ENCODE results near the gene CCDC142. TPM values are rescaled to one million over a fixed set of nuclear protein-coding genes. Genes with fewer than 3 reads are reported as not detected.

The CCDC142 gene
- total RNA-seq, 1 experiment from 2014 or later = 24.2 TPM

GRCh38 chr2:74527741-74528140 lies 44.9 kb upstream of the CCDC142 start:
- TF ChIP-seq TCF7L2 (IDR thresholded peaks at IDR 0.05; ENCODE audit: low read depth, low read length) (no peak), REST (IDR thresholded peaks at IDR 0.05; ENCODE audit: insufficient read depth in 1 of 2, low read depth in 2 of 2, low read length in 1 of 2) (no peak), POLR2AphosphoS5 (IDR thresholded peaks at IDR 0.05; ENCODE audit: low read depth, low read length) (no peak), SIN3A (IDR thresholded peaks at IDR 0.05; ENCODE audit: borderline replicate concordance, insufficient read depth, low read depth, low read length) (no peak), CTCF (IDR thresholded peaks at IDR 0.05) (no peak)
- Histone ChIP-seq H3K9me3 (ENCODE audit: control insufficient read depth, insufficient read depth, low read depth, low read length) (no peaks in the 10 kb centered on the region), H3K4me1 (ENCODE audit: control insufficient read depth, insufficient read depth, low read length) (peaks cover 6% of the 10 kb centered on the region), H3K4me3 (ENCODE audit: low read depth in 2 of 2, low read length in 2 of 2) (no peak overlapping the region), H3K27ac (ENCODE audit: low read length) (no peak overlapping the region), H3K36me3 (ENCODE audit: control insufficient read depth, insufficient read depth, low read length) (peaks cover 3% of the 10 kb centered on the region), H3K27me3 (ENCODE audit: control insufficient read depth, insufficient read depth, low read length) (no peaks in the 10 kb centered on the region)
- no peak for DNase-seq (ENCODE audit: low read depth, low spot score)
- no peak for ATAC-seq
- CTCF ChIA-PET = no interaction called here
- in situ Hi-C loops (cut with HindIII; ENCODE audit: low pct_unique_long_range_greater_than_20kb, low sequenced_read_pairs) = no loop called here
- TSS peak; percentile 92 for BruUV-seq (replicated peaks)
- intact Hi-C loops (cut with micrococcal nuclease; ENCODE audit: unreplicated experiment) = no loop called here
- POLR2A ChIA-PET = no interaction called here

GRCh38 chr2:74526649-74527230 lies 43.9 kb upstream of the CCDC142 start:
- CTCF ChIA-PET = no interaction called here
- DNase-seq (ENCODE audit: low read depth, low spot score) (no peak), ATAC-seq (no peak)
- POLR2A ChIA-PET = no interaction called here
- in situ Hi-C loops (cut with HindIII; ENCODE audit: low pct_unique_long_range_greater_than_20kb, low sequenced_read_pairs) = no loop called here
- Histone ChIP-seq H3K9me3 (ENCODE audit: control insufficient read depth, insufficient read depth, low read depth, low read length) (no peaks in the 10 kb centered on the region), H3K4me3 (ENCODE audit: low read depth in 2 of 2, low read length in 2 of 2) (no peak overlapping the region), H3K36me3 (ENCODE audit: control insufficient read depth, insufficient read depth, low read length) (peaks cover 3% of the 10 kb centered on the region), H3K27ac (ENCODE audit: low read length) (no peak overlapping the region), H3K27me3 (ENCODE audit: control insufficient read depth, insufficient read depth, low read length) (no peaks in the 10 kb centered on the region), H3K4me1 (ENCODE audit: control insufficient read depth, insufficient read depth, low read length) (peaks cover 6% of the 10 kb centered on the region)
- BruUV-seq (replicated peaks) = no TSS peak
- intact Hi-C loops (cut with micrococcal nuclease; ENCODE audit: unreplicated experiment) = no loop called here
- TF ChIP-seq CTCF (IDR thresholded peaks at IDR 0.05) = no peak
- no peak for TF ChIP-seq TCF7L2 (IDR thresholded peaks at IDR 0.05; ENCODE audit: low read depth, low read length)
